HCT116 (cell line): ENCODE results near the gene FAM83B.

ENCODE experiments used
- EZH2 ChIP-seq: fragments of 200-600 bp; sonication (generic); IDR thresholded peaks from 2 replicates; pipeline ENCODE4 v1.6.1; 2017; ENCODE audit warnings: antibody characterized with exemption, mixed run types
- EZH2phosphoT487 ChIP-seq: fragments of 200-600 bp; IDR thresholded peaks from 2 replicates; pipeline ENCODE4 v1.6.1; 2018; ENCODE audit warnings: antibody characterized with exemption, borderline replicate concordance
- POLR2A ChIP-seq: IDR thresholded peaks from 2 replicates; pipeline ENCODE4 v1.7.0; 2011; ENCODE audit warnings: borderline replicate concordance; ENCODE audit not compliant: insufficient read depth, insufficient read length; ENCODE audit errors: extremely low read depth
- POLR2AphosphoS5 ChIP-seq: IDR thresholded peaks from 2 replicates; pipeline ENCODE4 v1.6.1; 2011; ENCODE audit warnings: mild to moderate bottlenecking, low read depth, low read length, moderate library complexity
- RAD21 ChIP-seq: IDR thresholded peaks from 2 replicates; pipeline ENCODE4 v1.6.1; 2012; ENCODE audit warnings: low read depth, mild to moderate bottlenecking
- SIN3A ChIP-seq: IDR thresholded peaks from 2 replicates; pipeline ENCODE4 v1.6.1; 2012; ENCODE audit warnings: low read depth
- SP1 ChIP-seq: IDR thresholded peaks from 2 replicates; pipeline ENCODE4 v1.6.1; 2012; ENCODE audit warnings: low read depth
- TCF7L2 ChIP-seq: IDR thresholded peaks from 2 replicates; pipeline ENCODE4 v1.7.0; 2011; ENCODE audit warnings: borderline replicate concordance, inconsistent platforms; ENCODE audit not compliant: insufficient read depth, insufficient read length; ENCODE audit errors: extremely low read depth
- ZFX ChIP-seq: fragments of 450-650 bp; IDR thresholded peaks from 2 replicates; pipeline ENCODE4 v1.6.1; 2017
- ZNF274 ChIP-seq: fragments of 200-500 bp; sonication (Bioruptor generic); IDR thresholded peaks from 2 replicates; pipeline ENCODE4 v1.6.1; 2014; ENCODE audit warnings: mild to moderate bottlenecking, low read depth, low read length, inconsistent platforms
- TF ChIP-seq, protein P1 (sequence below), 3 experiments: fragments of 200-600 bp in 1 of 3; sonication (generic) in 1 of 3; IDR thresholded peaks in 2 of 3; conservative IDR thresholded peaks in 1 of 3; 2 replicates each; pipeline ENCODE4 v1.5.1; 2012 to 2017; ENCODE audit warnings: low read depth in 2 of 3, low read length in 2 of 3, antibody characterized with exemption in 1 of 3, borderline replicate concordance in 1 of 3, control low read depth in 1 of 3, mild to moderate bottlenecking in 1 of 3, mixed read lengths in 1 of 3, mixed run types in 1 of 3, moderate library complexity in 1 of 3; ENCODE audit not compliant: insufficient read depth in 1 of 3
- TF ChIP-seq, protein P2 (sequence below): IDR thresholded peaks from 2 replicates; pipeline ENCODE4 v1.6.1; 2012; ENCODE audit warnings: low read depth
- TF ChIP-seq, protein P3 (sequence below): IDR thresholded peaks from 2 replicates; pipeline ENCODE4 v1.6.1; 2011; ENCODE audit warnings: mild to moderate bottlenecking, low read length, moderate library complexity; ENCODE audit not compliant: insufficient replicate concordance; ENCODE audit errors: extremely low read depth
- TF ChIP-seq, protein P4 (sequence below): IDR thresholded peaks from 2 replicates; pipeline ENCODE4 v1.6.1; 2012

DNA sequence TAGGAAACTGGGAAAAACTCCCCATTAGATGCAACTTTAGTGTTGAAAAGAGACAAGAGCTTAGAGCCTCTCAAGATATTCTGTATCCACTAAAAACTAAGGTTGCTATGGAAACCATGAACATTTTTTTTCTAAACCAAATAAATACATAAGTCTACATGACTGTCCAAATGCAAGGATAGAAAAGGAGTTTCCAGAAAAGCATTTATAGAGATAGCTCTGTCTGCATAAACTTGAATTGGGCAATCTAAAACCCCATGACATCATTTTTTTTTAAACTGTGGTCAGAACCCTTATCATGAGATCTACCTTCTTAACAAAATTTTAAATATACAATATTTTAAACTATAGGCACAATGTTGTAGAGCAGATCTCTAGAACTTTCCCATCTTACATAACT is 36.4 kb upstream of the FAM83B start:
- TF ChIP-seq POLR2A = no peak
- TF ChIP-seq, protein P1, sequence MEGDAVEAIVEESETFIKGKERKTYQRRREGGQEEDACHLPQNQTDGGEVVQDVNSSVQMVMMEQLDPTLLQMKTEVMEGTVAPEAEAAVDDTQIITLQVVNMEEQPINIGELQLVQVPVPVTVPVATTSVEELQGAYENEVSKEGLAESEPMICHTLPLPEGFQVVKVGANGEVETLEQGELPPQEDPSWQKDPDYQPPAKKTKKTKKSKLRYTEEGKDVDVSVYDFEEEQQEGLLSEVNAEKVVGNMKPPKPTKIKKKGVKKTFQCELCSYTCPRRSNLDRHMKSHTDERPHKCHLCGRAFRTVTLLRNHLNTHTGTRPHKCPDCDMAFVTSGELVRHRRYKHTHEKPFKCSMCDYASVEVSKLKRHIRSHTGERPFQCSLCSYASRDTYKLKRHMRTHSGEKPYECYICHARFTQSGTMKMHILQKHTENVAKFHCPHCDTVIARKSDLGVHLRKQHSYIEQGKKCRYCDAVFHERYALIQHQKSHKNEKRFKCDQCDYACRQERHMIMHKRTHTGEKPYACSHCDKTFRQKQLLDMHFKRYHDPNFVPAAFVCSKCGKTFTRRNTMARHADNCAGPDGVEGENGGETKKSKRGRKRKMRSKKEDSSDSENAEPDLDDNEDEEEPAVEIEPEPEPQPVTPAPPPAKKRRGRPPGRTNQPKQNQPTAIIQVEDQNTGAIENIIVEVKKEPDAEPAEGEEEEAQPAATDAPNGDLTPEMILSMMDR (IDR thresholded peaks at IDR 0.05 in 2 of 3, conservative IDR thresholded peaks at IDR 0.05 in 1 of 3; ENCODE audit: borderline replicate concordance in 1 of 3, insufficient read depth in 1 of 3, low read depth in 2 of 3, low read length in 2 of 3) = no peak
- TF ChIP-seq, protein P2, sequence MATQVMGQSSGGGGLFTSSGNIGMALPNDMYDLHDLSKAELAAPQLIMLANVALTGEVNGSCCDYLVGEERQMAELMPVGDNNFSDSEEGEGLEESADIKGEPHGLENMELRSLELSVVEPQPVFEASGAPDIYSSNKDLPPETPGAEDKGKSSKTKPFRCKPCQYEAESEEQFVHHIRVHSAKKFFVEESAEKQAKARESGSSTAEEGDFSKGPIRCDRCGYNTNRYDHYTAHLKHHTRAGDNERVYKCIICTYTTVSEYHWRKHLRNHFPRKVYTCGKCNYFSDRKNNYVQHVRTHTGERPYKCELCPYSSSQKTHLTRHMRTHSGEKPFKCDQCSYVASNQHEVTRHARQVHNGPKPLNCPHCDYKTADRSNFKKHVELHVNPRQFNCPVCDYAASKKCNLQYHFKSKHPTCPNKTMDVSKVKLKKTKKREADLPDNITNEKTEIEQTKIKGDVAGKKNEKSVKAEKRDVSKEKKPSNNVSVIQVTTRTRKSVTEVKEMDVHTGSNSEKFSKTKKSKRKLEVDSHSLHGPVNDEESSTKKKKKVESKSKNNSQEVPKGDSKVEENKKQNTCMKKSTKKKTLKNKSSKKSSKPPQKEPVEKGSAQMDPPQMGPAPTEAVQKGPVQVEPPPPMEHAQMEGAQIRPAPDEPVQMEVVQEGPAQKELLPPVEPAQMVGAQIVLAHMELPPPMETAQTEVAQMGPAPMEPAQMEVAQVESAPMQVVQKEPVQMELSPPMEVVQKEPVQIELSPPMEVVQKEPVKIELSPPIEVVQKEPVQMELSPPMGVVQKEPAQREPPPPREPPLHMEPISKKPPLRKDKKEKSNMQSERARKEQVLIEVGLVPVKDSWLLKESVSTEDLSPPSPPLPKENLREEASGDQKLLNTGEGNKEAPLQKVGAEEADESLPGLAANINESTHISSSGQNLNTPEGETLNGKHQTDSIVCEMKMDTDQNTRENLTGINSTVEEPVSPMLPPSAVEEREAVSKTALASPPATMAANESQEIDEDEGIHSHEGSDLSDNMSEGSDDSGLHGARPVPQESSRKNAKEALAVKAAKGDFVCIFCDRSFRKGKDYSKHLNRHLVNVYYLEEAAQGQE = no peak
- TF ChIP-seq, protein P3, sequence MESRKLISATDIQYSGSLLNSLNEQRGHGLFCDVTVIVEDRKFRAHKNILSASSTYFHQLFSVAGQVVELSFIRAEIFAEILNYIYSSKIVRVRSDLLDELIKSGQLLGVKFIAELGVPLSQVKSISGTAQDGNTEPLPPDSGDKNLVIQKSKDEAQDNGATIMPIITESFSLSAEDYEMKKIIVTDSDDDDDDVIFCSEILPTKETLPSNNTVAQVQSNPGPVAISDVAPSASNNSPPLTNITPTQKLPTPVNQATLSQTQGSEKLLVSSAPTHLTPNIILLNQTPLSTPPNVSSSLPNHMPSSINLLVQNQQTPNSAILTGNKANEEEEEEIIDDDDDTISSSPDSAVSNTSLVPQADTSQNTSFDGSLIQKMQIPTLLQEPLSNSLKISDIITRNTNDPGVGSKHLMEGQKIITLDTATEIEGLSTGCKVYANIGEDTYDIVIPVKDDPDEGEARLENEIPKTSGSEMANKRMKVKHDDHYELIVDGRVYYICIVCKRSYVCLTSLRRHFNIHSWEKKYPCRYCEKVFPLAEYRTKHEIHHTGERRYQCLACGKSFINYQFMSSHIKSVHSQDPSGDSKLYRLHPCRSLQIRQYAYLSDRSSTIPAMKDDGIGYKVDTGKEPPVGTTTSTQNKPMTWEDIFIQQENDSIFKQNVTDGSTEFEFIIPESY = no peak
- TF ChIP-seq ZFX = no peak
- no peak for TF ChIP-seq RAD21
- TF ChIP-seq EZH2phosphoT487 = no peak
- TF ChIP-seq POLR2AphosphoS5 = no peak
- no peak for TF ChIP-seq EZH2
- TF ChIP-seq, protein P4, sequence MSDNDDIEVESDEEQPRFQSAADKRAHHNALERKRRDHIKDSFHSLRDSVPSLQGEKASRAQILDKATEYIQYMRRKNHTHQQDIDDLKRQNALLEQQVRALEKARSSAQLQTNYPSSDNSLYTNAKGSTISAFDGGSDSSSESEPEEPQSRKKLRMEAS = no peak
- TF ChIP-seq SP1 = no peak
- TF ChIP-seq ZNF274 = no peak
- no peak for TF ChIP-seq SIN3A
- TF ChIP-seq TCF7L2 = no peak
